Thymus (tissue), 11 donors: ENCODE results near the gene TMED4. TPM values are rescaled to one million over a fixed set of nuclear protein-coding genes. Genes with fewer than 3 reads are reported as not detected.
"Not testable (repeated sequence)": the region's sequence is repeated elsewhere in the genome, so short reads cannot be mapped to it uniquely, and the experiment has no call there.

Experiments
- DNase-seq, 9 donors: peaks; one replicate each; pipeline ENCODE4 v3.0.0-alpha.2; 2013; ENCODE audit warnings: low spot score in 9 of 9, low read depth in 6 of 9, missing footprints in 1 of 9
- H3K27ac ChIP-seq, 2 donors: one replicate each; pipeline ENCODE4 v1.5.1; 2013; ENCODE audit warnings: control low read depth in 1 of 2, low read depth in 1 of 2, low read length in 1 of 2, mild to moderate bottlenecking in 1 of 2, moderate library complexity in 1 of 2
- H3K27me3 ChIP-seq, 2 donors: one replicate each; pipeline ENCODE4 v1.5.1; 2013; ENCODE audit warnings: low read length in 1 of 2; ENCODE audit not compliant: control insufficient read depth in 2 of 2, insufficient read depth in 1 of 2
- H3K36me3 ChIP-seq, 2 donors: one replicate each; pipeline ENCODE4 v1.5.1; 2013; ENCODE audit warnings: low read length in 1 of 2, mild to moderate bottlenecking in 1 of 2, moderate library complexity in 1 of 2; ENCODE audit not compliant: control insufficient read depth in 2 of 2, insufficient read depth in 2 of 2
- H3K4me1 ChIP-seq, 2 donors: one replicate each; pipeline ENCODE4 v1.5.1; 2013; ENCODE audit warnings: low read length in 2 of 2; ENCODE audit not compliant: control insufficient read depth in 2 of 2, insufficient read depth in 2 of 2
- H3K4me3 ChIP-seq, 2 donors: one replicate each; pipeline ENCODE4 v1.5.1; 2013; ENCODE audit warnings: low read length in 2 of 2, control low read depth in 1 of 2, mild to moderate bottlenecking in 1 of 2
- H3K9me3 ChIP-seq, 2 donors: one replicate each; pipeline ENCODE4 v1.5.1; 2013; ENCODE audit warnings: low read length in 1 of 2, mild to moderate bottlenecking in 1 of 2; ENCODE audit not compliant: control insufficient read depth in 2 of 2, insufficient read depth in 1 of 2
- WGBS: extraction: QIAGEN DNeasy Blood & Tissue Kit; methylation state at CpG from one replicate; pipeline ENCODE4 v1.1.7; 2013; 5-methylcytosine and 5-hydroxymethylcytosine counted together
- polyA plus RNA-seq: library from polyadenylated mRNA; stranded (reverse); fragments of 200-250 nt; gene quantifications from one replicate; pipeline ENCODE4 v1.2.3, GENCODE V29; 2013
- total RNA-seq: library from RNA; stranded (reverse); fragments of 120-200 nt; gene quantifications from one replicate; pipeline ENCODE4 v1.2.4, GENCODE V29; 2013
- donor health status: healthy.

The TMED4 gene
- total and polyA plus RNA-seq, 2 donors = 46.9 to 57.6 TPM

- no peak overlapping the region for H3K4me3 ChIP-seq
- 93% methylated on average over 3 of the region's 3 CpGs for WGBS
- no peak overlapping the region for H3K27ac ChIP-seq
- H3K9me3 ChIP-seq = no peaks in the 10 kb centered on the region
- H3K36me3 ChIP-seq = no peaks in the 10 kb centered on the region
- no peak for DNase-seq
- no peaks in the 10 kb centered on the region for H3K4me1 ChIP-seq
- H3K27me3 ChIP-seq = peaks cover 0 to 26% of the 10 kb centered on the region in 2 donors
These were observed 17.2 kb upstream of the TMED4 start for GRCh38 chr7:44599222-44599621.

DNA sequence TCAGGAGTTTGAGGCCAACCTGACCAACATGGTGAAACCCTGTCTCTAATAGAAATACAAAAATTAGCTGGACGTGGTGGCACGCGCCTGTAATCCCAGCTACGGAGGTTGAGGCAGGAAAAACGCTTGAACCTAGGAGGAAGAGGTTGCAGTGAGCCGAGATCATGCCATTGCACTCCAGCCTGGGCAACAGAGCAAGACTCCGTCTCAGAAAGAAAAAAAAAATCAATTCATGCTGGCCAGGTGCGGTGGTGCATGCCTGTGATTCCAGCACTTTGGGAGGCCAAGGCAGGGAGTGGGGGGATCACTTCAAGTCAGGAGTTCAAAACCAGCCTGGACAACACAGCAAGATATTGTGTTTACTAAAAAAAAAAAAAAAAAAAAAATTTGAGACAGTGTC lies 15.2 kb upstream of the TMED4 start:
- WGBS = 95% methylated on average over 8 of the region's 8 CpGs
- not testable (repeated sequence) for DNase-seq, H3K4me1 ChIP-seq

DNA sequence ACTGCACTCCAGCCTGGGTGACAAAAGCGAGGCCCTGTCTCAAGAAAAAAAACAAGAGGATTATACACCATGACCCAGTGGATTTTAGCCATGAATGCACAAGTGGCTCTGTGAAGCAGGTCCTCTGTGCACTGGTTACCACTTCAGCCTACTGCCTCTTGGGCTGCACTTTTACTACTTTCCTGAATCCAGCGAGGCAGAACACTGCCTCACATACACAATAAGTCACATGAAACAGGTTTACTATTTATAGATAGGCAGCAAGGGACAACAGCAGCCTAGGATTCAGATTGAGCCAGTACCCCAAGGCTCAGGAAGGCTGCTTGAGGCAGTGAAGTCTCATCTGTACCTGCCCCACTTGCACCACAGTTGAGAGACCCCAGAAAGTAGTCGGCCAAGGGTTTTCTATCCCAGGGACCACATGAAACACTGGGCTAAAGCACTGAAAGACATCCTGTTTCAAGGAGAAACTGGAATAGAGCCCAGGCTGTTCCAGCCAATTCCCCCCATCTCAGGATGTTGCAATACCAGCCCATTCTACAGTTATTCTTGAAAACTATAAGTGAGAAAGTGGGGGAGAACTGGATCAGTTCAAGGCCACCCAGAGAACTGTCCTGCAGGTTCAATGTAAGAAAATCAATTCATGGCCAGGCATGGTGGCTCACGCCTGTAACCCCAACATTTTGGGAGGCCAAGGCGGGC lies 14.1 kb upstream of the TMED4 start:
- Histone ChIP-seq H3K4me1 (no peaks in the 10 kb centered on the region), H3K27me3 (peaks cover 0 to 5% of the 10 kb centered on the region in 2 donors), H3K36me3 (no peaks in the 10 kb centered on the region), H3K9me3 (no peaks in the 10 kb centered on the region), H3K27ac (no peak overlapping the region), H3K4me3 (no peak overlapping the region)
- 87% methylated on average over 5 of the region's 5 CpGs for WGBS
- DNase-seq = no peak

More for the DNA sequence above, 15.2 kb upstream of the TMED4 start:
- H3K36me3 ChIP-seq, H3K9me3 ChIP-seq, H3K27ac ChIP-seq, H3K4me3 ChIP-seq: not testable (repeated sequence)
- peaks cover 0 to 11% of the 10 kb centered on the region in 2 donors for H3K27me3 ChIP-seq

GRCh38 chr7:44590910-44591309 lies 8.9 kb upstream of the TMED4 start:
- 94% methylated on average over 1 of the region's 1 CpG for WGBS
- Histone ChIP-seq H3K36me3 (no peaks in the 10 kb centered on the region), H3K27ac (no peak overlapping the region), H3K4me1 (no peaks in the 10 kb centered on the region), H3K27me3 (no peaks in the 10 kb centered on the region), H3K9me3 (no peaks in the 10 kb centered on the region), H3K4me3 (no peak overlapping the region)
- DNase-seq = no peak

DNA sequence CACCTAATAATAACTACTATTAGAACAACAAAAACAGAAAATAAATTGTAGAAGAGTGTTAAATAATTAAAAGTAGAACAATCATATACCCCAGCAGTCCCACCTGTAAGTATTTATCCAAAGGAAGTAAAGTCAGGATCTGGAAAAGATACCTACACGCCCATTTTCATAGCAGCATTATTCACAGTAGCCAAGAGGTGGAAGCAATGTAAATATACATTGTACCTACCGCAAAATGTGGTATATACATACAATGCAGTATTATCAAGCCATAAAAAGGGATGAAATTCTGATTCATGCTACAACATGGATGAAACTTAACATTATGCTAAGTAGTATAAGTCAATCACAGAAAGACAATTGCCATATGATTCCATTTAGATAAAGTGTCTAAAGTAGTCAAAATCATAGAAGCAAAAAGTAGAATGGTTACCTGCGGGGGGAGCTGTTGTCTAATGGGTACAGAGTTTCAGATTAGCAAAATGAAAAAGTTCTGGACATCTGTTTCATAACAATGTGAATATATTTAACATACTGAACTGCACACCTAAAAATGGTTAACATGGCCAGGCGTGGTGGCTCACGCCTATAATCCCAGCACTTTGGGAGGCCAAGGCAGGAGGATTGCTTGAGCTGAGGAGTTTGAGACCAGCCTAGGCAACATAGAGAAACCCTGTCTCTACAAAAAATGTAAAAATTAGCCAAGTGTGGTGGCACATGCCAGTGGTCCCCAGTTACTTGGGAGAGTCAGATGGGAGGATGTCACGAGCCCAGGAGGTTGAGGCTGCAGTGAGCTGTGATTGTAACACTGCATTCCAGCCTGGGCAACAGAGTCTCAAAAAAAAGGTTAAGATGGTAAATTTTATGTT lies 6.0 kb upstream of the TMED4 start:
- DNase-seq = peak in 5 of 9 donors; percentile 41 to 77 (median 59)
- no peak overlapping the region for H3K27ac ChIP-seq
- peaks cover 1% of the 10 kb centered on the region in 2 donors for H3K4me1 ChIP-seq
- no peaks in the 10 kb centered on the region for H3K27me3 ChIP-seq
- H3K9me3 ChIP-seq = no peaks in the 10 kb centered on the region
- 41% methylated on average over 6 of the region's 6 CpGs for WGBS
- no peaks in the 10 kb centered on the region for H3K36me3 ChIP-seq
- no peak overlapping the region for H3K4me3 ChIP-seq

DNA sequence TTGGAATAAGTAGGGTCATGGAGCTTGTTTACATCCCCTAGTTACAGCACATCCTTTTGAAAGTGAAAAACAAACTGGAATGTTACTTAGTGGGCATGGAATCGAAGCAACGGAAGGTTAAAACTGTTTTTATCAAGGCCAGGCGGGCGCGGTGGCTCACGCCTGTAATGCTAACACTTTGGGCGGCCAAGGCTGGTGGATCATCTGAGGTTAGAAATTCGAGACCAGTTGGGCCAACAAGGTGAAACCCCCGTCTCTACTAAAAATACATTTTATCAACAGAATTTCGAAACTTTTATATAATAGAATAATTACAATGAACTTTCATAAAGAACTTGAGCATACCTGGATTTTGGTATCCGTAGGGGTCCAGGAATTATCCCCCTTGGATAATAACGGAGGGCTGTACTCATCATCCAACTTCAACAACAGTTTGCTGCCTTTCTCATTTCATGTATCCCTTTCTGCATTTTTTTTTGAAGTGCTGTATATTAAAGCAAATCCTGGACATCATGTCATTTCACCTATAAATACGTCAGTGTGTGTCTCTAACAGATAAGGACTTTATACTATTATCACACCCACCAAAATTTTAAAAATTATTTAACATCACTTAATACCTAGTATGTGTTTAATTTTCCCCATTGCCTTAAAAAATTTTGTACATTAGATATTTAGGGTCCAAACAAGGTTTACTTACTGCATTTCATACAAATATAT lies 1.3 kb upstream of the TMED4 start:
- Histone ChIP-seq H3K4me1 (peaks cover 10 to 21% of the 10 kb centered on the region in 2 donors), H3K36me3 (peaks cover 11 to 23% of the 10 kb centered on the region in 2 donors), H3K27ac (no peak overlapping the region), H3K4me3 (peak overlapping the region; percentile 86 to 91), H3K27me3 (no peaks in the 10 kb centered on the region), H3K9me3 (no peaks in the 10 kb centered on the region)
- no peak for DNase-seq
- 97% methylated on average over 13 of the region's 13 CpGs for WGBS

- H3K9me3 ChIP-seq = no peaks in the 10 kb centered on the region
- DNase-seq = peak in 6 of 9 donors; percentile 34 to 76 (median 54)
- H3K27ac ChIP-seq = peak overlapping the region; percentile 89 to 94
- H3K27me3 ChIP-seq = no peaks in the 10 kb centered on the region
- H3K4me3 ChIP-seq = peak overlapping the region; percentile 86 to 91
- peaks cover 16 to 32% of the 10 kb centered on the region in 2 donors for H3K36me3 ChIP-seq
- 21% methylated on average over 30 of the region's 30 CpGs for WGBS
- peaks cover 10 to 21% of the 10 kb centered on the region in 2 donors for H3K4me1 ChIP-seq
These were observed 819 bp downstream of the TMED4 start for GRCh38 chr7:44580945-44581878.

- DNase-seq = no peak
- peaks cover 17 to 30% of the 10 kb centered on the region in 2 donors for H3K4me1 ChIP-seq
- H3K27ac ChIP-seq = no peak overlapping the region
- H3K27me3 ChIP-seq = no peaks in the 10 kb centered on the region
- H3K4me3 ChIP-seq = no peak overlapping the region
- peaks cover 35 to 51% of the 10 kb centered on the region in 2 donors for H3K36me3 ChIP-seq
- 97% methylated on average over 2 of the region's 2 CpGs for WGBS
- no peaks in the 10 kb centered on the region for H3K9me3 ChIP-seq
These were observed 5.8 kb downstream of the TMED4 start for GRCh38 chr7:44576228-44576627.
